ENCODE data around the gene RIC1.

Gene RIC1

DNA sequence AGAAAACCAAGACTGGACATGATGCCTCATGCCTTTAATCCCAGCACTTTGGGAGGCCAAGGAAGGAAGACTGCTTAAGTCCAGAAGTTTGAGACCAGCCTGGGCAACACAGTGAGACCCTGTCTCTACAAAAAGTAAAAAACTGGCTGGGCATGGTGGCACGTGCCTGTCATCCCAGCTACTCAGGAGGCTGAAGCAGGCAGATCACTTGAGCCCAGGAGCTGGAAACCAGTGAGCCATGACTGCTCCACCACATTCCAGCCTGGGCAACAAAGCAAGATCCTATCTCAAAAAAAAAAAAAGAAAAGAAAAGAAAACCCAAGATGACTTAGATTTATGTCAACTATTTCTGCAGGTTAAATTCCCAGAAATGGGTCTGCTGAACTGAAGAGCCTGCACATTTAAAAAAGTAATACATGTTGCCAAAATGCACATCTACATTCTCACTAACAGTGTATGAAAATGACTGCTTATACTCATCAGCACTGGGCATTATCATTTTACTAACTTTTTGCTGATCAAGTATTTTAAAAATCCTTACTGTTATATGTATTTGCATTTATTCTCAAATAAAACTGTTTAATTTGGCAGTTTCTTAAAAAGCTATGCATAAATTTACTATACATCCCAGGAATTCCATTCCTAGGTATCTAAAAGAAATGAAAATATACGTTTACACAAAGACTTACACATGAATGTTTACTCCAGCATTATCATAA, 189.7 kb downstream of the RIC1 start:
- Histone ChIP-seq H3K9me3 (ENCODE audit: low read length) (no peaks in the 10 kb centered on the region), H3K4me3 (ENCODE audit: low read depth, low read length, poor library complexity, severe bottlenecking) (no peak overlapping the region), H3K79me2 (ENCODE audit: insufficient read depth, low read length) (no peaks in the 10 kb centered on the region), H2AFZ (ENCODE audit: low read length) (no peak overlapping the region), H3K4me2 (ENCODE audit: low read length) (no peak overlapping the region), H3K27me3 (ENCODE audit: insufficient read depth, low read length) (no peaks in the 10 kb centered on the region), H3K9ac (ENCODE audit: low read length) (no peak overlapping the region), H3K36me3 (ENCODE audit: insufficient read depth, low read length) (peaks cover 58% of the 10 kb centered on the region), H3K9me2 (ENCODE audit: low read depth, low read length) (no peaks in the 10 kb centered on the region), H4K20me1 (ENCODE audit: insufficient read depth, low read length) (no peaks in the 10 kb centered on the region), H3F3A (ENCODE audit: insufficient read depth, low read length) (no peaks in the 10 kb centered on the region), H3K4me1 (ENCODE audit: insufficient read depth, low read length, severe bottlenecking) (no peaks in the 10 kb centered on the region), H3K27ac (ENCODE audit: low read depth, low read length, poor library complexity, severe bottlenecking) (no peak overlapping the region)
- no peak for TF ChIP-seq EZH2 (IDR thresholded peaks at IDR 0.05; ENCODE audit: borderline replicate concordance, low read length)
- TF ChIP-seq, protein P1, sequence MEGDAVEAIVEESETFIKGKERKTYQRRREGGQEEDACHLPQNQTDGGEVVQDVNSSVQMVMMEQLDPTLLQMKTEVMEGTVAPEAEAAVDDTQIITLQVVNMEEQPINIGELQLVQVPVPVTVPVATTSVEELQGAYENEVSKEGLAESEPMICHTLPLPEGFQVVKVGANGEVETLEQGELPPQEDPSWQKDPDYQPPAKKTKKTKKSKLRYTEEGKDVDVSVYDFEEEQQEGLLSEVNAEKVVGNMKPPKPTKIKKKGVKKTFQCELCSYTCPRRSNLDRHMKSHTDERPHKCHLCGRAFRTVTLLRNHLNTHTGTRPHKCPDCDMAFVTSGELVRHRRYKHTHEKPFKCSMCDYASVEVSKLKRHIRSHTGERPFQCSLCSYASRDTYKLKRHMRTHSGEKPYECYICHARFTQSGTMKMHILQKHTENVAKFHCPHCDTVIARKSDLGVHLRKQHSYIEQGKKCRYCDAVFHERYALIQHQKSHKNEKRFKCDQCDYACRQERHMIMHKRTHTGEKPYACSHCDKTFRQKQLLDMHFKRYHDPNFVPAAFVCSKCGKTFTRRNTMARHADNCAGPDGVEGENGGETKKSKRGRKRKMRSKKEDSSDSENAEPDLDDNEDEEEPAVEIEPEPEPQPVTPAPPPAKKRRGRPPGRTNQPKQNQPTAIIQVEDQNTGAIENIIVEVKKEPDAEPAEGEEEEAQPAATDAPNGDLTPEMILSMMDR (IDR thresholded peaks at IDR 0.05; ENCODE audit: low read length) = no peak

DNA sequence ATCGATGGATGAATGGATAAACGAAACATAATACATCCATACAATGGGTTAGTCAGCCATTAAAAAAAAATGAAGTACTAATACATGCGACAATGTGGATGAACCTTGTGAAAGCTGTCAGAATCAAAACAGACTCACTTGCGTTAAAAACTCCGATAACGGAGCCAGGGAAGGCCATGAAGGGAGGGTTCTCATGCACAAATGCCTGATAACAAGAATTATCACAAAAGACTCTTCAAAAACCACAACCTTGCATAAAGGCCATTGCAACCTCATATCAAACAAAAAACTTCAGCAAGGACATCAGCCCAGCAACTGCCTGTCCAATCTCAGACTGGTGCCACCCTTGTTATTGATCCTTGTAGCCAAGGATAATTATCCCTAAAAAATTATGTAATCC, 190.3 kb downstream of the RIC1 start:
- H3K4me3 ChIP-seq (ENCODE audit: low read depth, low read length, poor library complexity, severe bottlenecking) = no peak overlapping the region

DNA sequence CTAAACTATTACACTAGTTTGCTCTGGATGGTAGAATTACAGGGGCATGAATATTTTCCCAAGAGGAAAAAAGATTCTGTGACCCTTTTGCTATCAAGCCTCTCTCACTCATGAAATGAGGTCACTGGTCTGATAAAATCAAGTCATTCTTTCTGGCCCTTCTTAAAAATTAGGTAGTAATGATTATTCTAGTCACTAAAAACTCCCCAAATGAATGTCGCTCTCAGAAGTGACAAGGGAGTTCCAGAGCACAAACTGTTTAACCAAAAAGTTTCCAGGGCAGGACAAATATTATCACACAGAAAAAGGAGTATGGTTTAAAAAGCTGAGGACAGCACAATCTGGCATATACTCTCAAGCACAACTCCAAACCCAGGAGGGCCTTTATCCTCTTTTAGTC, 191.5 kb downstream of the RIC1 start:
- H4K20me1 ChIP-seq (ENCODE audit: insufficient read depth, low read length) = no peaks in the 10 kb centered on the region
- H3K4me1 ChIP-seq (ENCODE audit: insufficient read depth, low read length, severe bottlenecking) = no peaks in the 10 kb centered on the region
- H3F3A ChIP-seq (ENCODE audit: insufficient read depth, low read length) = no peaks in the 10 kb centered on the region
- no peak overlapping the region for H3K9ac ChIP-seq (ENCODE audit: low read length)
- no peak overlapping the region for H2AFZ ChIP-seq (ENCODE audit: low read length)
- peaks cover 66% of the 10 kb centered on the region for H3K36me3 ChIP-seq (ENCODE audit: insufficient read depth, low read length)
- H3K9me2 ChIP-seq (ENCODE audit: low read depth, low read length) = no peaks in the 10 kb centered on the region
- H3K9me3 ChIP-seq (ENCODE audit: low read length) = no peaks in the 10 kb centered on the region
- H3K4me2 ChIP-seq (ENCODE audit: low read length) = no peak overlapping the region
- no peaks in the 10 kb centered on the region for H3K79me2 ChIP-seq (ENCODE audit: insufficient read depth, low read length)
- TF ChIP-seq, protein P1 (IDR thresholded peaks at IDR 0.05; ENCODE audit: low read length) = no peak
- no peak for TF ChIP-seq EZH2 (IDR thresholded peaks at IDR 0.05; ENCODE audit: borderline replicate concordance, low read length)
- H3K4me3 ChIP-seq (ENCODE audit: low read depth, low read length, poor library complexity, severe bottlenecking) = no peak overlapping the region
- no peak overlapping the region for H3K27ac ChIP-seq (ENCODE audit: low read depth, low read length, poor library complexity, severe bottlenecking)
- no peaks in the 10 kb centered on the region for H3K27me3 ChIP-seq (ENCODE audit: insufficient read depth, low read length)

More for the DNA sequence above, 190.3 kb downstream of the RIC1 start:
- no peaks in the 10 kb centered on the region for H3K4me1 ChIP-seq (ENCODE audit: insufficient read depth, low read length, severe bottlenecking)
- peaks cover 59% of the 10 kb centered on the region for H3K36me3 ChIP-seq (ENCODE audit: insufficient read depth, low read length)
- H3K4me2 ChIP-seq (ENCODE audit: low read length) = no peak overlapping the region
- H2AFZ ChIP-seq (ENCODE audit: low read length) = no peak overlapping the region
- H3F3A ChIP-seq (ENCODE audit: insufficient read depth, low read length) = no peaks in the 10 kb centered on the region
- no peak overlapping the region for H3K27ac ChIP-seq (ENCODE audit: low read depth, low read length, poor library complexity, severe bottlenecking)
- H3K27me3 ChIP-seq (ENCODE audit: insufficient read depth, low read length) = no peaks in the 10 kb centered on the region
- no peak overlapping the region for H3K9ac ChIP-seq (ENCODE audit: low read length)
- H3K9me2 ChIP-seq (ENCODE audit: low read depth, low read length) = no peaks in the 10 kb centered on the region
- H3K79me2 ChIP-seq (ENCODE audit: insufficient read depth, low read length) = no peaks in the 10 kb centered on the region
- H3K9me3 ChIP-seq (ENCODE audit: low read length) = no peaks in the 10 kb centered on the region
- TF ChIP-seq, protein P1 (IDR thresholded peaks at IDR 0.05; ENCODE audit: low read length) = no peak
- TF ChIP-seq EZH2 (IDR thresholded peaks at IDR 0.05; ENCODE audit: borderline replicate concordance, low read length) = no peak
- no peaks in the 10 kb centered on the region for H4K20me1 ChIP-seq (ENCODE audit: insufficient read depth, low read length)
